Gastrocnemius medialis (tissue), 4 donors: ENCODE results near the gene DPP8.

Source experiments
- POLR2A ChIP-seq, 2 donors: fragments of 450-650 bp; IDR thresholded peaks; one replicate each; pipeline ENCODE4 v1.6.1; 2017; ENCODE audit warnings: antibody characterized with exemption in 2 of 2, mild to moderate bottlenecking in 2 of 2, moderate library complexity in 2 of 2
- TF ChIP-seq, protein P1 (sequence below), 5 experiments: fragments of 450-650 bp in 3 of 5; fragments of 200-600 bp in 2 of 5; sonication (generic) in 2 of 5; IDR thresholded peaks in 4 of 5; conservative IDR thresholded peaks in 1 of 5; 1 replicate in 4 of 5; 2 replicates in 1 of 5; pipeline ENCODE4 v1.5.1; 2016 to 2019; ENCODE audit warnings: antibody characterized with exemption in 5 of 5, mild to moderate bottlenecking in 3 of 5, moderate library complexity in 3 of 5

GRCh38 chr15:65426216-65426853 is 91.2 kb downstream of the DPP8 start:
- no peak for TF ChIP-seq POLR2A (IDR thresholded peaks at IDR 0.05)
- TF ChIP-seq, protein P1, sequence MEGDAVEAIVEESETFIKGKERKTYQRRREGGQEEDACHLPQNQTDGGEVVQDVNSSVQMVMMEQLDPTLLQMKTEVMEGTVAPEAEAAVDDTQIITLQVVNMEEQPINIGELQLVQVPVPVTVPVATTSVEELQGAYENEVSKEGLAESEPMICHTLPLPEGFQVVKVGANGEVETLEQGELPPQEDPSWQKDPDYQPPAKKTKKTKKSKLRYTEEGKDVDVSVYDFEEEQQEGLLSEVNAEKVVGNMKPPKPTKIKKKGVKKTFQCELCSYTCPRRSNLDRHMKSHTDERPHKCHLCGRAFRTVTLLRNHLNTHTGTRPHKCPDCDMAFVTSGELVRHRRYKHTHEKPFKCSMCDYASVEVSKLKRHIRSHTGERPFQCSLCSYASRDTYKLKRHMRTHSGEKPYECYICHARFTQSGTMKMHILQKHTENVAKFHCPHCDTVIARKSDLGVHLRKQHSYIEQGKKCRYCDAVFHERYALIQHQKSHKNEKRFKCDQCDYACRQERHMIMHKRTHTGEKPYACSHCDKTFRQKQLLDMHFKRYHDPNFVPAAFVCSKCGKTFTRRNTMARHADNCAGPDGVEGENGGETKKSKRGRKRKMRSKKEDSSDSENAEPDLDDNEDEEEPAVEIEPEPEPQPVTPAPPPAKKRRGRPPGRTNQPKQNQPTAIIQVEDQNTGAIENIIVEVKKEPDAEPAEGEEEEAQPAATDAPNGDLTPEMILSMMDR (IDR thresholded peaks at IDR 0.05 in 4 of 5, conservative IDR thresholded peaks at IDR 0.05 in 1 of 5) = no peak
